HG03520 (cell line): ENCODE data around the gene OBSCN.
"Not testable (repeated sequence)": the region's sequence is repeated elsewhere in the genome, so short reads cannot be mapped to it uniquely, and the experiment has no call there.

Experiments used
- ATAC-seq: cut with Tn5 transposase; IDR thresholded peaks from one replicate; pipeline ENCODE4 v1.9.1; 2021; ENCODE audit warnings: mild to moderate bottlenecking, moderate library complexity; ENCODE audit not compliant: unreplicated experiment

OBSCN gene

DNA sequence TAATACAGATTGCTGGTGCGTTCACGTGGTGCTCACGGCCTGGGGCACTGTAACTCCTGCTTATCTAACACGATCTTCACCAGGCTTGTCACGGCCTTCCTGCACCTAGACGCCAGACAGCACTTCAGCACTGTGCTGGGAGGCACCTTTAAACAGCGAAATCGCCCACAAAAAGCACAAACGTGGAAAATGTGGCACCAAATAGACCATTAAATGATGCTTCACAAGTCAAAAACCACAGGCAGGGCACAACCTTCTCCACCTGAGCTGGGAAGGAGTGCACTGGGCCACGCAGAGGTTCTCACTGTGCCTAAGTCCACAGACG is 22.2 kb upstream of the OBSCN start:
- ATAC-seq: no peak

DNA sequence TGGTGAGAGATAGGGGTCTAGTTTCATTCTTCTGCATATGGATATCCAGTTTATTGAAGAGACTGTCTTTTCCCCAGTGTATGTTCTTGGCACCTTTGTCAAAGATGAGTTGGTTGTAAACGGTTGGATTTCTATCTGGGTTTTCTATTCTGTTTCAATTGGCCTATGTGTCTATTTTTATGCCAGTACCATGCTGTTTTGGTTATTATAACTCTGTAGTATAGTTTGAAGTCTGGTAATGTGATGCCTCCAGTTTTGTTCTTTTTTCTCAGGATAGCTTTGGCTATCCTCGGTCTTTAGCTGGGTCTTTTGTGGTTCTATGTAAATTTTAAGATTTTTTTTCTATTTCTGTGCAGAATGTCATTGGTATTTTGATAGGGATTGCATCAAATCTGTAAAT is 19.6 kb upstream of the OBSCN start:
- not testable (repeated sequence) for ATAC-seq

- ATAC-seq: no peak
These were observed 17.7 kb upstream of the OBSCN start for GRCh38 chr1:228190182-228190581.

DNA sequence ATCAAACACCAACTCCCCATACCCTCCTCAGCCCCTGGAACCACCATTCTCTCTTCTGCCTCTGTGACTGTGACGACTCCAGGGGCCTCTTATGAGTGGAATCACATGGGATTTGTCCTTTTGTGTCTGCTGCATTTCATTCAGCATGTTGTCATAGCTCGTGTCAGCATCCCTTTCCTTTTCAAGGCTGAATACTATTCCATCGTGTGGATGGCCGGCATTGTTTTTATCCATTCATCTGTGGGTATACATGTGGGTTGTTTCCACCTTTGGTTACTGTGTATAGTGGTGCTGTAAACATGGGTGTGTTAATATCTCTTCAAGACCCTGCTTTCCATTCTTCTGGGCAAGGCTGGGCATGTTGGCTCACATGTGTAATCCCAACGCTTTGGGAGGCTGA is 17.1 kb upstream of the OBSCN start:
- no peak for ATAC-seq

DNA sequence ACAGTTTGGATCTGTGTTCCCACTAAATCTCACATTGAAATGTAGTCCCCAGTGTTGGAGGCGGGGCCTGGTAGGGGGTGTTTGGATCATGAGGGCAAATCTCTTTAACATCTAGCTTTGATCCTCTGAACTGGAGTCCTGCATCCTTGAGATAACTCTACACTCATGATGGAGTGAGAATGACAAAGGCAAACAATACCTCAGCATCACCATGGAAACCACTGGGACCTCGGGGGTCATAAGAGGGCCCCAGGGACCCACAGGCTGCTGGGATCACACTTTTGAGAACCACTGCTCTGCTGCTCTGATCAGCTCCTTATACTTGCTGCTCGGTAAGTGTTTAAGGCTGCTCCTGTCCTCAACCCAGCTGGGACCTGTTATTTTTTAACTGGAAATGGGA is 13.4 kb upstream of the OBSCN start:
- ATAC-seq: no peak

DNA sequence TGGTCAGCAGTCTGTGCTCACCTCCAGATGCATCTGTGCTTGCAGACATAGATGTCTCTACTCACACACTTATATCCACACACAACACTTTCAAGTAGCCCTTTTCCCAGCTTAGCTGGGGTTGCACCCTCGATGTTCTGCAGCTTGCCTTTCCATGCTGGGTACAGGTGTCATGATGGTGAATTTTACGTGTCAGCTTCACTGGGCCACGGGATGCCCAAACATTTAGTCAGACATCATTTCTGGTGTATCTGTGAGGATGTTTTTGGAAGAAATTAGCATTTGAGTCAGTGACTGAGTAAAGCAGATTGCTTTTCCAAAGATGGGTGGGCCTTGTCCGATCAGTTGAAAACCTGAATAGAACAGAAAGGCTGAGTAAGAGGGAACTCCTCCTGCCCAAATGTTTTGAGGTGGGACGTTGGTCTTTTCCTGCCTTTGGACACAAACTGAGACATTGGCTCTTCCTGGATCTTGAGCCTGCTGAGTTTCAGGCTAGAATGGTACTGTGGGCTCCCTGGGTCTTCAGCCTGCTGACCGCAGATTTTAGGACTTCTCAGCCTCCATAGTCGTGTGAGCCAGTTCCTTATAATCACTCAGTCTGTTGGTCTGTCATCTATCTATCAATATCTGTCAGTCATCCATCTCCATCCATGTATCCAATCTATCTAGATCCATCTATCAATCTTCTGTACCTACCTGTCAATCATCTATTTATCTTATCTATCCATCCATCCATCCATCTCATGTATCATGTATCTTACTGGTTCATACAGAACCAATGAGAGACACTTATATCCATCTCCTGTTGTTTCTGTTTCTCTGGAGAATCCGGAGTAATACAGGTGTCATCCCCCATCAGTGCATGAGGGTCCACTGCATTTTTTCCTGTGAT is 12.7 kb upstream of the OBSCN start:
- no peak for ATAC-seq

DNA sequence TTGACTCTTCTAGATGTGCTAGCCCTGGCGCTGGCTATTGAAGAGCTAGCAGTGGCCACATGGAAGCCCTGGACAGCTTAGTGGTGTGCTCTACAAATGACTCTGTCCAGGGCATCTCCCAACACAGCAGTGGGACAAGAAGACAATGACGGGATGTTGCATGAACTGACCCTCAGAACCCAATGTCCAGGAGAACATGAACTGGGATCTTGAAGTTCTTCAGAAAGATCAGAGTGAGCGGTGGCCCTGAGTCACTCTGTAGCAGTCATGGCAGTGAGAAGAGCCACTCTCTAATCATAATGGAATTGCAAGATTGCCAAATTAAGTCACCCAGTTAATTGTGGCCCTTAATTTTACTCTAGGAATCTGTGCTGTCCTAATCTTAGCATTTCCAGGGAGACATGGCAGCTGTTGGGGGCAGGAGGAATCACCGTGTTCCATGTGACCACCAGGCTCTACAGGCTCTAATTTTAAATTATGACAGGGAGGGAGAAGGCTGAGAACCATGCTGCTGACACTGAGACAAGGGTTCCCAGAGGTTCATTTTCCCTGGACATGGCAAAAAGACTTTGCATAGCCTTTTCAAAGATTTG is 10.2 kb upstream of the OBSCN start:
- no peak for ATAC-seq

GRCh38 chr1:228198977-228199590 is 8.8 kb upstream of the OBSCN start:
- ATAC-seq: no peak

- ATAC-seq: no peak
These were observed 2.9 kb upstream of the OBSCN start for GRCh38 chr1:228204958-228205357.

- ATAC-seq: no peak
These were observed 2.1 kb upstream of the OBSCN start for GRCh38 chr1:228205526-228206436.

DNA sequence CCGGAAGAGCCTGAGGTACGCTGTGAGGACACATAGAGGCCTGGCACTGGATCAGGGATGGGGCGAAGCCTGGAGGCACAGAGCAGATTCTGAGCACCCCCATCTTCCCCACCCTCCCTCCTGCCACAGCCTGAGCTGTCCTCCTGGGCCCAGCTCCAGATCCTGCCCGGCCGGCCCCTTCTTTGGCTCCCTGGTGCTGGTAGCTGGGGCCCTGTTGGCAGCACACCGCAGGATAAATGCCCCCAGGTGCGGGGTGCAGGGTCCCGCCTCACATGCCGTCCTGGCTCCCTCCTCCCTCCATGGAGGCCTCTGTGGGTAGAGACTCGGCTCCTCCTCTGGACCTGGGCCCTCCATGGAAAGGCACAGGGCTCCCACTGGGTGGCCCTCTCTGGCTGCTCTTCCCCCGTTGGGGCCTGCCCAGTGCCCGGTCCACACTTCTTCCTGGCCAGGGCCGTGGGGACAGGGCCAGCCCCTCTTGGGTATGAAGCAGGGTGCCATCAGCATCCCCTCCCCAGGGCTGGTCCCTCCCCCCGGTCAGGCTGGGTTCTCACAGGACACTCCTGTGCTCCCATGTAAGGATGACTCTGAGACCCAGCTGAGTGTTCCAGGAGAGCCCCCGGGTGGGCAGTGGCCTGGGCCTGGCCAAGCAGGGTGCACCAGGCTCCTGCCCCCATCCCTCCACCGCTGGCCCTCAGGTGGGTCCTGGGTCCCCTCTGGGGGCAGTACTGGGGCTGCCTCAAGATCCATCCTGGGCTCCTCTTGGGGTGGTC is 1.1 kb upstream of the OBSCN start:
- no peak for ATAC-seq

GRCh38 chr1:228207381-228207810 is 448 bp upstream of the OBSCN start:
- no peak for ATAC-seq

DNA sequence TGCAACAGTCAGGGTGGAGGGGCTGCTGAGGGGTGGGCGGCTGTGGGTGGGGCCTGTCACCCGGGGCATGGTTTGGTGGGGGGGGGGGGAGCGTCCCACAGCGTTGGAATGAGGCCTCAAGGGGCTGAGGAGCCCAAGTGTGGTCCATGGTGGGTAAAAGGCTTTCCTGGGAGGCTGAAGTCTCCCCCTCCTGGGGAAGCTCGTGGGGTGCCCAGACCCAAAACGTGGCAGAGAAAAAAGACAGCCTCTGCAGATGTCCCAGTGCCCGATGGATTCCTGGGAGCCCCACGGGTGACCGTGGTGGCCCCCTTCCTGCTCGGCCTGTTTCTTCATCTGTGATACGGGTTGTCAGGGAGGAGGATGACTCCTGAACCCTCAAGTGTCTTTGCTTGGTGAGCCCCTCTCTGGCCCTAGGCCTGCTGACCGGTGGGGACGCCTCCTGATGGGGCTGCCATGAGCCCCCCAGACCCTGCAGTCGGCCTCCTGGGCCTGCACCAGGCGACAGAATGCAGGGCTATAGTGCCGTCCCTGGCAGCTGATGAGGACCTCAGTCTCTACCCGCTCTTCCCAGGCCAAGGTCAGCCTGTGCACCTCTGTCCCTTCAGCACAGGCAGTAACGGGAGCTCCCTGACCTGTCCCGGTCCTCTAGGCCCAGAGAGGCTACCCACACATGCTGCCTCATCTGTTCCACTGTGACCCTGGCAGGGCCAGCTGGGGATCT is 1.1 kb downstream of the OBSCN start:
- no peak for ATAC-seq

GRCh38 chr1:228209657-228210056 is 1.8 kb downstream of the OBSCN start:
- ATAC-seq: no peak

DNA sequence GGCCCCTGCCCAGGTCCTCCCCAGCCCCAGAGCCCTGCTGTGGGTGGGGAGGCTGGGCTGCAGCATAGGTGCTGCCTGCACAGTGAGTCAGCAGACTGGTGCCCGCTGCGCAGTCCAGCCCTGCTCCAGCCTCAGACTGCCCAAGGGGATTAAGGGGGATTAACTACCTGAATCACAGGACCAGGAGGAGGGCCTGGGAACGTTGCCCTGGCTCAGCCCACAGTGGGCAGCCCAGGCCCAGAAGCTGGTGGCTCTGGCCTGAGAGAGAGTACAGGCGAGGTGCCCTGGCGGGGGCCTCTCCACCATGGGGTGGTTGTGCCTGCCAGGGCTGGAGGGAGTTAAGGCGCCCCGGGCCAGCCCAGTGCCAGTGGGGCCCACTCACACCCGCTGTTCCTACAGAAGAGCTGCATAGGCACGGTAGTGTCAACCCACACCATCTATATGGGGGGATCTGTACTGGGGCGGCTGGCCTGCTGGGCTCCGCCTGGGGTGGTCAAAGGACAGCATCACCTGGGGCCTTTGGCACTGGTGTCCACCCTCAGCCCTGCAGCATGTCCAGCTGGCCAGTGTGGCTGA is 2.3 kb downstream of the OBSCN start:
- no peak for ATAC-seq

DNA sequence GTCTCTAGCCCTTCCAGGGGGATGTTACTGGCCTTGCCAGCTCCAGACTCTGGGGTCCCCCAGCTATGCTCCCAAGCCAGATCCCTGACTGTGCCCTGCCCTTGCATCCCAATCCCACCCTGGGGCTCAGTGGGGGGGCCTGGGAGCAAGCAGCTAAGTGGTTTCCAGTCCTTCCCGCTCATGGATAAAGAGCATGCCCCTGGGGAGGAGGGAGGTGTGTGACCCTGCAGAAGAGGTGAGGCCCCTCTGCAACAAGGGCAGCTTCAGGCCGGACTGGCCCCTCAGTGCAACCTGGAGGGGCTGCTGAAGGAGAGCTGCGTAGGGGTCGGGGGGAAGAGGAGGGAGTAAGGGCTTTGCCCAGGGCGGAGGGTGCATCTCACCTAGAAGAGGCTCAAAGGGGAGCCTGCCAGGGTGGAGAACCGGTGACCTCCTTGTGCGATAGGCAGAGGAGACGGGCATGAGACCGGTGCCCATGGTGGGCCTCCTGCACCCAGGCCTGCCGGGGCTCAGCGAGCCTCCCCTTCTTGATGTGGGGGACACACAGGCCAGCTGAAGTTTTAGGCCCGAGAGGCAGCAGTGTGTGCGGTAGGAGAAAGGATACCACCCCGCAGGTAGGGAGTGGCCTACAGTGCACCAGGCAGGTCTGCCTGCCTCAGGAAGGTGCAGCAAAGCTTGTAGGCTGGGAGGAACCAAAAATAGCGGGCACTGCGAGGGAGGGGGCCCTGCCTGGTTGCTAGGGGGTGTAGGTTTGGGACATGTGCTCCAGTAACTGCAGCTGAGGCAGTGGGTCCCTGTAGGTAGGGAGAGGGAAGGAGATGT is 3.1 kb downstream of the OBSCN start:
- ATAC-seq: no peak

DNA sequence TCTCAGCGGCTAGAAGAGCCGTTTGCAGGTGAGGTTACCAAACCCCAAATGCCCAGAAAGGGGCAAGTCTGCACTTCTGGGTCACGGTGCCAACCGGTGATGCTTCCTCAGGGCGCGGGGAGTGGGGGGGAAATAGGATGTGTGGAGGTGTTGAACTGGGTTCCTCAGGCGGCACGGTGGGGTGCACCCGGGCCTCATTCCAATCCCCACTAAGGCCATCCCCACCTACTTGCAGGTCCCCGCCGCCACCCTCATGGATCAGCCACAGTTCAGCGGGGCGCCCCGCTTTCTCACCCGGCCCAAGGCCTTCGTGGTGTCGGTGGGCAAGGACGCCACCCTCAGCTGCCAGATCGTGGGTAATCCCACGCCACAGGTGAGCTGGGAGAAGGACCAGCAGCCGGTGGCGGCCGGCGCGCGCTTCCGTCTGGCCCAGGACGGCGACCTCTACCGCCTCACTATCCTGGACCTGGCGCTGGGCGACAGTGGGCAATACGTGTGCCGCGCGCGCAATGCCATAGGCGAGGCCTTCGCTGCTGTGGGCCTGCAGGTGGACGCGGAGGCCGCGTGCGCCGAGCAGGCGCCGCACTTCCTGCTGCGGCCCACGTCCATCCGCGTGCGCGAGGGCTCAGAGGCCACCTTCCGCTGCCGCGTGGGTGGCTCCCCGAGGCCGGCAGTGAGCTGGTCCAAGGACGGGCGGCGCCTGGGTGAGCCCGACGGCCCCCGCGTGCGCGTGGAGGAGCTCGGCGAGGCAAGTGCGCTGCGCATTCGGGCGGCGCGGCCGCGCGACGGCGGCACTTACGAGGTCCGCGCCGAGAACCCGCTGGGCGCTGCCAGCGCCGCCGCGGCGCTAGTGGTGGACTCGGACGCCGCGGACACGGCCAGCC is 3.9 kb downstream of the OBSCN start:
- ATAC-seq: no peak
